ENCODE measurements around the gene ZNF853. TPM values are rescaled to one million over a fixed set of nuclear protein-coding genes. Genes with fewer than 3 reads are reported as not detected.

The ZNF853 gene
- total and polyA plus RNA-seq, 10 of the 15 experiments (the other 5 are each of a cell fraction or from before 2014, with no cell fraction given) = 0.04 to 0.26 (median 0.05) TPM; not detected in 4

DNA sequence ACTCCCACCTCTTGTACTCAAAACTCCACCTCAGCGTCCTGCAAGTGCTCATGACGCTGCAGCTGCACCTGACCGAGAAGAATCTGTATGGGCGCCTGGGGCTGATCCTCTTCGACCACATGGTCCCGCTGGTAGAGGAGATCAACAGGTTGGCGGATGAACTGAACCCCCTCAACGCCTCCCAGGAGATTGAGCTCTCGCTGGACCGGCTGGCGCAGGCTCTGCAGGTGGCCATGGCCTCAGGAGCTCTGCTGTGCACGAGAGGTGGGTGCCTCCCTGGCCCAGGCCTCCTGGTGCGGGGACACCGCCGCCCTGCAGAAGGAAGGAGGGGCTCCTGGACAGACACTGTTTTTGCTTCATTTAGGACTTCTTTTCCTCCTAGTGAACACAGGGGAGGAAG is 15.3 kb upstream of the ZNF853 start:
- no peak overlapping the region for H3K4me3 ChIP-seq
- H3K79me2 ChIP-seq (ENCODE audit: control insufficient read depth, insufficient read depth, low read length) = no peaks in the 10 kb centered on the region
- intact Hi-C loops (cut with micrococcal nuclease; ENCODE audit: unreplicated experiment) = no loop called here
- no peaks in the 10 kb centered on the region for H3K9me3 ChIP-seq (replicated peaks; ENCODE audit: control insufficient read depth, insufficient read depth, low read length)
- no peak overlapping the region for H3K4me2 ChIP-seq (ENCODE audit: control insufficient read depth, insufficient read depth)
- ChIA-PET POLR2A (no interaction called here), CTCF (interaction anchor here (1.2 kb wide), 1 partner anchor 84 kb away, joined by 4 read pairs; no protein-coding TSS in a partner anchor), SMC1A (ENCODE audit: uncharacterized antibody, unreplicated experiment) (interaction anchor here (0.6 kb wide), 1 partner anchor 9 kb away, joined by 5 read pairs; no protein-coding TSS in a partner anchor), RAD21 (ENCODE audit: unreplicated experiment) (no interaction called here)
- ATAC-seq (no peak), DNase-seq (ENCODE audit: low read depth, low spot score) (no peak), FAIRE-seq (no peak)
- H2AFZ ChIP-seq (ENCODE audit: control insufficient read depth, low read depth, low read length) = no peak overlapping the region
- BruUV-seq (replicated peaks) = no TSS peak
- in situ Hi-C loops (cut with MboI) = no loop called here
- 92% methylated on average over 15 of the region's 15 CpGs for WGBS (ENCODE audit: insufficient coverage, insufficient replicate concordance, low lambda C conversion rate, missing lambda C conversion rate)
- no peak overlapping the region for H3K27ac ChIP-seq (ENCODE audit: control insufficient read depth, insufficient read depth)
- no peaks in the 10 kb centered on the region for H3K27me3 ChIP-seq (replicated peaks in 1 of 2; ENCODE audit: control insufficient read depth in 2 of 2, insufficient read depth in 2 of 2, low read length in 1 of 2)
- H3K4me1 ChIP-seq (ENCODE audit: control insufficient read depth, insufficient read depth, low read length) = no peaks in the 10 kb centered on the region
- H4K20me1 ChIP-seq (ENCODE audit: control insufficient read depth, insufficient read depth) = no peaks in the 10 kb centered on the region
- H3K9ac ChIP-seq (ENCODE audit: control insufficient read depth, insufficient read depth, low read length) = no peak overlapping the region
- peaks cover 15 to 21% of the 10 kb centered on the region in 2 experiments; a peak in 3 of 4 replicates for H3K36me3 ChIP-seq (ENCODE audit: control insufficient read depth in 2 of 2, insufficient read depth in 2 of 2, low read length in 1 of 2)
- no peak for TF ChIP-seq SMAD1 (IDR thresholded peaks at IDR 0.05; ENCODE audit: low read depth, partially characterized antibody)
- no peak for TF ChIP-seq NFYA (IDR thresholded peaks at IDR 0.05; ENCODE audit: borderline replicate concordance, low read depth, low read length)
- TF ChIP-seq ZNF207 (IDR thresholded peaks at IDR 0.05; ENCODE audit: borderline replicate concordance) = no peak
- TF ChIP-seq POLR2AphosphoS2 (IDR thresholded peaks at IDR 0.05; ENCODE audit: low read depth, low read length) = no peak
- TF ChIP-seq, protein P1, sequence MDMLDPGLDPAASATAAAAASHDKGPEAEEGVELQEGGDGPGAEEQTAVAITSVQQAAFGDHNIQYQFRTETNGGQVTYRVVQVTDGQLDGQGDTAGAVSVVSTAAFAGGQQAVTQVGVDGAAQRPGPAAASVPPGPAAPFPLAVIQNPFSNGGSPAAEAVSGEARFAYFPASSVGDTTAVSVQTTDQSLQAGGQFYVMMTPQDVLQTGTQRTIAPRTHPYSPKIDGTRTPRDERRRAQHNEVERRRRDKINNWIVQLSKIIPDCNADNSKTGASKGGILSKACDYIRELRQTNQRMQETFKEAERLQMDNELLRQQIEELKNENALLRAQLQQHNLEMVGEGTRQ (IDR thresholded peaks at IDR 0.05; ENCODE audit: borderline replicate concordance, low read depth, low read length) = no peak
- TF ChIP-seq RBBP5 (conservative IDR thresholded peaks at IDR 0.05) = no peak
- no peak for TF ChIP-seq NFYB (IDR thresholded peaks at IDR 0.05; ENCODE audit: insufficient read depth, low read depth, low read length)
- TF ChIP-seq, protein P2, sequence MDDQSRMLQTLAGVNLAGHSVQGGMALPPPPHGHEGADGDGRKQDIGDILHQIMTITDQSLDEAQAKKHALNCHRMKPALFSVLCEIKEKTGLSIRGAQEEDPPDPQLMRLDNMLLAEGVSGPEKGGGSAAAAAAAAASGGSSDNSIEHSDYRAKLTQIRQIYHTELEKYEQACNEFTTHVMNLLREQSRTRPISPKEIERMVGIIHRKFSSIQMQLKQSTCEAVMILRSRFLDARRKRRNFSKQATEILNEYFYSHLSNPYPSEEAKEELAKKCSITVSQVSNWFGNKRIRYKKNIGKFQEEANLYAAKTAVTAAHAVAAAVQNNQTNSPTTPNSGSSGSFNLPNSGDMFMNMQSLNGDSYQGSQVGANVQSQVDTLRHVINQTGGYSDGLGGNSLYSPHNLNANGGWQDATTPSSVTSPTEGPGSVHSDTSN (IDR thresholded peaks at IDR 0.05; ENCODE audit: insufficient replicate concordance, low read depth, low read length) = no peak
- TF ChIP-seq POLR2A (IDR thresholded peaks at IDR 0.05; ENCODE audit: low read depth, low read length) = no peak
- TF ChIP-seq KDM1A (IDR thresholded peaks at IDR 0.05; ENCODE audit: borderline replicate concordance) = no peak
- TF ChIP-seq MEF2B (IDR thresholded peaks at IDR 0.05; ENCODE audit: partially characterized antibody, poor library complexity, severe bottlenecking) = no peak
- TF ChIP-seq EGR1 (IDR thresholded peaks at IDR 0.05; ENCODE audit: borderline replicate concordance in 1 of 2, low read depth in 2 of 2, low read length in 2 of 2) = no peak
- TF ChIP-seq, protein P3, sequence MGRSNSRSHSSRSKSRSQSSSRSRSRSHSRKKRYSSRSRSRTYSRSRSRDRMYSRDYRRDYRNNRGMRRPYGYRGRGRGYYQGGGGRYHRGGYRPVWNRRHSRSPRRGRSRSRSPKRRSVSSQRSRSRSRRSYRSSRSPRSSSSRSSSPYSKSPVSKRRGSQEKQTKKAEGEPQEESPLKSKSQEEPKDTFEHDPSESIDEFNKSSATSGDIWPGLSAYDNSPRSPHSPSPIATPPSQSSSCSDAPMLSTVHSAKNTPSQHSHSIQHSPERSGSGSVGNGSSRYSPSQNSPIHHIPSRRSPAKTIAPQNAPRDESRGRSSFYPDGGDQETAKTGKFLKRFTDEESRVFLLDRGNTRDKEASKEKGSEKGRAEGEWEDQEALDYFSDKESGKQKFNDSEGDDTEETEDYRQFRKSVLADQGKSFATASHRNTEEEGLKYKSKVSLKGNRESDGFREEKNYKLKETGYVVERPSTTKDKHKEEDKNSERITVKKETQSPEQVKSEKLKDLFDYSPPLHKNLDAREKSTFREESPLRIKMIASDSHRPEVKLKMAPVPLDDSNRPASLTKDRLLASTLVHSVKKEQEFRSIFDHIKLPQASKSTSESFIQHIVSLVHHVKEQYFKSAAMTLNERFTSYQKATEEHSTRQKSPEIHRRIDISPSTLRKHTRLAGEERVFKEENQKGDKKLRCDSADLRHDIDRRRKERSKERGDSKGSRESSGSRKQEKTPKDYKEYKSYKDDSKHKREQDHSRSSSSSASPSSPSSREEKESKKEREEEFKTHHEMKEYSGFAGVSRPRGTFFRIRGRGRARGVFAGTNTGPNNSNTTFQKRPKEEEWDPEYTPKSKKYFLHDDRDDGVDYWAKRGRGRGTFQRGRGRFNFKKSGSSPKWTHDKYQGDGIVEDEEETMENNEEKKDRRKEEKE (IDR thresholded peaks at IDR 0.05) = no peak
- TF ChIP-seq, protein P4, sequence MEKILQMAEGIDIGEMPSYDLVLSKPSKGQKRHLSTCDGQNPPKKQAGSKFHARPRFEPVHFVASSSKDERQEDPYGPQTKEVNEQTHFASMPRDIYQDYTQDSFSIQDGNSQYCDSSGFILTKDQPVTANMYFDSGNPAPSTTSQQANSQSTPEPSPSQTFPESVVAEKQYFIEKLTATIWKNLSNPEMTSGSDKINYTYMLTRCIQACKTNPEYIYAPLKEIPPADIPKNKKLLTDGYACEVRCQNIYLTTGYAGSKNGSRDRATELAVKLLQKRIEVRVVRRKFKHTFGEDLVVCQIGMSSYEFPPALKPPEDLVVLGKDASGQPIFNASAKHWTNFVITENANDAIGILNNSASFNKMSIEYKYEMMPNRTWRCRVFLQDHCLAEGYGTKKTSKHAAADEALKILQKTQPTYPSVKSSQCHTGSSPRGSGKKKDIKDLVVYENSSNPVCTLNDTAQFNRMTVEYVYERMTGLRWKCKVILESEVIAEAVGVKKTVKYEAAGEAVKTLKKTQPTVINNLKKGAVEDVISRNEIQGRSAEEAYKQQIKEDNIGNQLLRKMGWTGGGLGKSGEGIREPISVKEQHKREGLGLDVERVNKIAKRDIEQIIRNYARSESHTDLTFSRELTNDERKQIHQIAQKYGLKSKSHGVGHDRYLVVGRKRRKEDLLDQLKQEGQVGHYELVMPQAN (conservative IDR thresholded peaks at IDR 0.05) = no peak
- TF ChIP-seq SRF (IDR thresholded peaks at IDR 0.05; ENCODE audit: low read depth in 2 of 2, low read length in 2 of 2) = no peak
- no peak for TF ChIP-seq FOXK2 (IDR thresholded peaks at IDR 0.05)
- TF ChIP-seq SMARCA5 (IDR thresholded peaks at IDR 0.05) = no peak
- TF ChIP-seq JUND (IDR thresholded peaks at IDR 0.05; ENCODE audit: low read depth, low read length) = no peak
- no peak for TF ChIP-seq TCF3 (IDR thresholded peaks at IDR 0.05; ENCODE audit: borderline replicate concordance, insufficient read depth, low read depth, low read length)
